ENCODE measurements around the gene CENPB.

- TF ChIP-seq POLR2A (IDR thresholded peaks at IDR 0.05; ENCODE audit: low read length): no peak
- no peak for TF ChIP-seq GATA1 (IDR thresholded peaks at IDR 0.05; ENCODE audit: low read depth, low read length)
These were observed 28.5 kb upstream of the CENPB start for GRCh38 chr20:3814928-3815495.

Measured in erythroblast (primary cell).